Measurements from ENCODE around the gene NBPF3.
A peak's percentile ranks its signal among the peaks of the same experiment; 100 is the strongest.
"Not testable (repeated sequence)": the region's sequence is repeated elsewhere in the genome, so short reads cannot be mapped to it uniquely, and the experiment has no call there.

NBPF3 gene

GRCh38 chr1:21435646-21436487 lies 4.1 kb upstream of the NBPF3 start:
- no peak for TF ChIP-seq CTCF (IDR thresholded peaks at IDR 0.05; ENCODE audit: borderline replicate concordance, control extremely low read depth, extremely low read depth, insufficient read depth, missing control alignments)

GRCh38 chr1:21436488-21437340 lies 3.2 kb upstream of the NBPF3 start:
- in situ Hi-C loops (cut with MboI; ENCODE audit: low sequenced_read_pairs, unreplicated experiment): no loop called here
- TF ChIP-seq CTCF (IDR thresholded peaks at IDR 0.05; ENCODE audit: borderline replicate concordance, control extremely low read depth, extremely low read depth, insufficient read depth, missing control alignments): no peak
- DNase-seq (ENCODE audit: low spot score): peak; percentile 4

More at GRCh38 chr1:21435646-21436487, 4.1 kb upstream of the NBPF3 start:
- peak; percentile 6 for DNase-seq (ENCODE audit: low spot score)
- in situ Hi-C loops (cut with MboI; ENCODE audit: low sequenced_read_pairs, unreplicated experiment): no loop called here

GRCh38 chr1:21437341-21437640 lies 2.6 kb upstream of the NBPF3 start:
- in situ Hi-C loops (cut with MboI; ENCODE audit: low sequenced_read_pairs, unreplicated experiment): no loop called here
- peak; percentile 13 for DNase-seq (ENCODE audit: low spot score)
- TF ChIP-seq CTCF (IDR thresholded peaks at IDR 0.05; ENCODE audit: borderline replicate concordance, control extremely low read depth, extremely low read depth, insufficient read depth, missing control alignments): no peak

GRCh38 chr1:21438646-21439312 lies 1.2 kb upstream of the NBPF3 start:
- in situ Hi-C loops (cut with MboI; ENCODE audit: low sequenced_read_pairs, unreplicated experiment); DNase-seq (ENCODE audit: low spot score): not testable (repeated sequence)

- no peak for DNase-seq (ENCODE audit: low spot score)
- TF ChIP-seq CTCF (IDR thresholded peaks at IDR 0.05; ENCODE audit: borderline replicate concordance, control extremely low read depth, extremely low read depth, insufficient read depth, missing control alignments): no peak
- in situ Hi-C loops (cut with MboI; ENCODE audit: low sequenced_read_pairs, unreplicated experiment): no loop called here
Measured at GRCh38 chr1:21439345-21439720, 604 bp upstream of the NBPF3 start.

- in situ Hi-C loops (cut with MboI; ENCODE audit: low sequenced_read_pairs, unreplicated experiment); DNase-seq (ENCODE audit: low spot score): not testable (repeated sequence)
Measured at GRCh38 chr1:21440630-21441125, 741 bp downstream of the NBPF3 start.

GRCh38 chr1:21446647-21447046 lies 6.7 kb downstream of the NBPF3 start:
- in situ Hi-C loops (cut with MboI; ENCODE audit: low sequenced_read_pairs, unreplicated experiment); DNase-seq (ENCODE audit: low spot score): not testable (repeated sequence)

- TF ChIP-seq CTCF (IDR thresholded peaks at IDR 0.05; ENCODE audit: borderline replicate concordance, control extremely low read depth, extremely low read depth, insufficient read depth, missing control alignments): no peak
- no peak for DNase-seq (ENCODE audit: low spot score)
- in situ Hi-C loops (cut with MboI; ENCODE audit: low sequenced_read_pairs, unreplicated experiment): no loop called here
Measured at GRCh38 chr1:21447311-21447710, 7.4 kb downstream of the NBPF3 start.
